Transverse colon (tissue), 4 donors: ENCODE data around the gene CDKN2B-AS1. TPM values are rescaled to one million over a fixed set of nuclear protein-coding genes. Genes with fewer than 3 reads are reported as not detected.

ENCODE experiments used
- DNase-seq: peaks from one replicate; pipeline ENCODE4 v3.0.0-alpha.2; 2019
- H3K27ac ChIP-seq, 4 donors: fragments of 200-600 bp; sonication (generic); 2 replicates each; pipeline ENCODE4 v1.5.1; 2016 to 2018; ENCODE audit warnings: inconsistent platforms in 4 of 4
- H3K27me3 ChIP-seq: fragments of 200-600 bp; sonication (generic); 2 replicates; pipeline ENCODE4 v1.5.1; 2017; ENCODE audit warnings: inconsistent platforms
- H3K36me3 ChIP-seq, 4 donors: fragments of 200-600 bp; sonication (generic); 2 replicates each; pipeline ENCODE4 v1.5.1; 2017 to 2019; ENCODE audit warnings: inconsistent platforms in 4 of 4
- H3K4me1 ChIP-seq, 4 donors: fragments of 200-600 bp; sonication (generic); 2 replicates each; pipeline ENCODE4 v1.5.1; 2017 to 2020; ENCODE audit warnings: inconsistent platforms in 4 of 4
- H3K4me3 ChIP-seq, 4 donors: fragments of 200-600 bp; sonication (generic); 1 replicate in 1 of 4; 2 replicates in 3 of 4; pipeline versions ENCODE4 v1.5.1 to v1.6.1; 2017 to 2019; ENCODE audit warnings: inconsistent platforms in 4 of 4
- H3K9me3 ChIP-seq, 2 donors: fragments of 200-600 bp; sonication (generic); 2 replicates each; pipeline ENCODE4 v1.5.1; 2017 to 2019; ENCODE audit warnings: inconsistent platforms in 2 of 2
- CTCF ChIP-seq, 5 experiments: fragments of 200-600 bp in 3 of 5; fragments of 450-650 bp in 2 of 5; sonication (generic) in 3 of 5; IDR thresholded peaks; 1 replicate in 2 of 5; 2 replicates in 3 of 5; pipeline ENCODE4 v1.5.1; 2016 to 2017; ENCODE audit warnings: antibody characterized with exemption in 5 of 5, inconsistent platforms in 3 of 5, mild to moderate bottlenecking in 2 of 5, moderate library complexity in 1 of 5
- EP300 ChIP-seq: sonication (generic); formaldehyde crosslinking; IDR thresholded peaks from one replicate; pipeline ENCODE4 v1.6.1; 2017; ENCODE audit warnings: antibody characterized with exemption, low read depth
- POLR2A ChIP-seq: fragments of 450-650 bp; IDR thresholded peaks from one replicate; pipeline ENCODE4 v1.6.1; 2016; ENCODE audit warnings: antibody characterized with exemption, mild to moderate bottlenecking, moderate library complexity
- POLR2AphosphoS5 ChIP-seq, 3 donors: sonication (generic); formaldehyde crosslinking; IDR thresholded peaks; one replicate each; pipeline ENCODE4 v1.6.1; 2016; ENCODE audit warnings: antibody characterized with exemption in 3 of 3
- WGBS, 2 donors: methylation state at CpG; one replicate each; pipeline ENCODE4 v1.1.5; 2018; ENCODE audit warnings: low coverage in 1 of 2; 5-methylcytosine and 5-hydroxymethylcytosine counted together
- in situ Hi-C, 4 donors: fragments of 200-750 bp; cut with MboI; loops; one replicate each; pipeline versions ENCODE4 v1.15.0 to v1.15.1; 2017; ENCODE audit warnings: low sequenced_read_pairs in 3 of 4, low pct_ligation_motif_present in 1 of 4, low pct_unique_long_range_greater_than_20kb in 1 of 4
- intact Hi-C: fragments of 100-400 bp; cut with DNase I; formaldehyde crosslinking; loops from one replicate; pipeline ENCODE4 v1.15.1; 2023; ENCODE audit warnings: low total_unique reads
- total RNA-seq, 4 donors: library from RNA; depleted of rRNA; stranded (reverse); fragments of >200 nt; gene quantifications; one replicate each; pipeline ENCODE4 v1.1.0, GENCODE V29; 2016

The CDKN2B-AS1 gene
- total RNA-seq, 4 donors from 2014 or later: 1.00 to 152 (median 46.0) TPM

GRCh38 chr9:21967702-21968101 is 26.9 kb upstream of the CDKN2B-AS1 start:
- Histone ChIP-seq H3K27ac (no peak overlapping the region), H3K27me3 (peaks cover 100% of the 10 kb centered on the region), H3K36me3 (no peaks in the 10 kb centered on the region), H3K9me3 (peaks cover 0 to 4% of the 10 kb centered on the region in 2 donors), H3K4me1 (peaks cover 7 to 27% (median 10%) of the 10 kb centered on the region in 4 donors), H3K4me3 (no peak overlapping the region)
- WGBS, 2 donors: 44 to 54% methylated on average over 10 of the region's 10 CpGs
- TF ChIP-seq POLR2A: no peak
- no peak for TF ChIP-seq CTCF (IDR thresholded peaks at IDR 0.05)
- in situ Hi-C loops (no loop called here), intact Hi-C loops (no loop called here)
- DNase-seq: no peak

- H3K27me3 ChIP-seq: peaks cover 100% of the 10 kb centered on the region
- peaks cover 0 to under 1% of the 10 kb centered on the region in 2 donors for H3K9me3 ChIP-seq
- in situ Hi-C loops (no loop called here), intact Hi-C loops (no loop called here)
- H3K27ac ChIP-seq: no peak overlapping the region
- WGBS, 2 donors: 0 to 35% methylated on average over 1 to 41 of the region's 41 CpGs
- peaks cover 7 to 27% (median 10%) of the 10 kb centered on the region in 4 donors for H3K4me1 ChIP-seq
- DNase-seq: no peak
- no peak overlapping the region for H3K4me3 ChIP-seq
- TF ChIP-seq POLR2AphosphoS5 (IDR thresholded peaks at IDR 0.05) (no peak), POLR2A (no peak), EP300 (no peak), CTCF (IDR thresholded peaks at IDR 0.05) (no peak)
- no peaks in the 10 kb centered on the region for H3K36me3 ChIP-seq
Measured at GRCh38 chr9:21968331-21969010, 26.1 kb upstream of the CDKN2B-AS1 start.

GRCh38 chr9:21969011-21969940 is 25.3 kb upstream of the CDKN2B-AS1 start:
- intact Hi-C loops: no loop called here
- no peak overlapping the region for H3K27ac ChIP-seq
- H3K36me3 ChIP-seq: no peaks in the 10 kb centered on the region
- peaks cover 7 to 32% (median 11%) of the 10 kb centered on the region in 4 donors for H3K4me1 ChIP-seq
- peaks cover 100% of the 10 kb centered on the region for H3K27me3 ChIP-seq
- no peak overlapping the region for H3K4me3 ChIP-seq
- 11 to 25% methylated on average over 14 to 28 of the region's 28 CpGs for WGBS, 2 donors
- TF ChIP-seq CTCF (IDR thresholded peaks at IDR 0.05): no peak
- TF ChIP-seq EP300: no peak
- TF ChIP-seq POLR2AphosphoS5 (IDR thresholded peaks at IDR 0.05): no peak
- no peak for TF ChIP-seq POLR2A
- H3K9me3 ChIP-seq: no peaks in the 10 kb centered on the region
- no peak for DNase-seq
- in situ Hi-C loops: no loop called here

- in situ Hi-C loops: no loop called here
- Histone ChIP-seq H3K27ac (no peak overlapping the region), H3K9me3 (no peaks in the 10 kb centered on the region), H3K4me1 (peaks cover 5 to 36% (median 16%) of the 10 kb centered on the region in 4 donors), H3K36me3 (no peaks in the 10 kb centered on the region), H3K4me3 (no peak overlapping the region), H3K27me3 (peaks cover 100% of the 10 kb centered on the region)
- 28 to 41% methylated on average over 10 to 24 of the region's 24 CpGs for WGBS, 2 donors
- no peak for TF ChIP-seq POLR2A
- no peak for TF ChIP-seq POLR2AphosphoS5 (IDR thresholded peaks at IDR 0.05)
- TF ChIP-seq CTCF (IDR thresholded peaks at IDR 0.05): no peak
- TF ChIP-seq EP300: no peak
- intact Hi-C loops: no loop called here
- DNase-seq: no peak
Measured at GRCh38 chr9:21969951-21970799, 24.4 kb upstream of the CDKN2B-AS1 start.
